Measurements from ENCODE around the gene CCDC182. TPM values are rescaled to one million over a fixed set of nuclear protein-coding genes. Genes with fewer than 3 reads are reported as not detected.

Gene CCDC182
- total and polyA plus RNA-seq, 2 experiments from 2014 or later, result not detected

DNA sequence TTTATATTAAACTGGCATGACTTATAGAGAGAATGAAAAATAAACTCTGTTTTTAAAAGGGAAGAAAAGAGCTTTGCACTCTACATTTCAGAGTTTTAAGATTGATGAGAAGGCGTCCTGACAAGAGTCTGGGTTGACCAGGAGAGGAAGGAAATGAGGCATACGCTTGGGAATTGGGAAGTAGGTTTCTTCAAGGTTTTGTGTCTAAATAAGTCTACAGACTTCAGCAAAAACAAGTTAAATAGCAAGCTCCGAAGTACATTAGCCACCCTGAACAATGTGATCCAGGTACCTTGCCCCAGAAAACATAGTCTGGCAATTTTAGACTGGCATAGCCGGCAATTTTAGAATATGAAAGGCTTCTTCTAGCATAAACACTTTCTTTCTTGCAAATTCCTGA is 28.5 kb upstream of the CCDC182 start (continued):
- TF ChIP-seq, protein P1, sequence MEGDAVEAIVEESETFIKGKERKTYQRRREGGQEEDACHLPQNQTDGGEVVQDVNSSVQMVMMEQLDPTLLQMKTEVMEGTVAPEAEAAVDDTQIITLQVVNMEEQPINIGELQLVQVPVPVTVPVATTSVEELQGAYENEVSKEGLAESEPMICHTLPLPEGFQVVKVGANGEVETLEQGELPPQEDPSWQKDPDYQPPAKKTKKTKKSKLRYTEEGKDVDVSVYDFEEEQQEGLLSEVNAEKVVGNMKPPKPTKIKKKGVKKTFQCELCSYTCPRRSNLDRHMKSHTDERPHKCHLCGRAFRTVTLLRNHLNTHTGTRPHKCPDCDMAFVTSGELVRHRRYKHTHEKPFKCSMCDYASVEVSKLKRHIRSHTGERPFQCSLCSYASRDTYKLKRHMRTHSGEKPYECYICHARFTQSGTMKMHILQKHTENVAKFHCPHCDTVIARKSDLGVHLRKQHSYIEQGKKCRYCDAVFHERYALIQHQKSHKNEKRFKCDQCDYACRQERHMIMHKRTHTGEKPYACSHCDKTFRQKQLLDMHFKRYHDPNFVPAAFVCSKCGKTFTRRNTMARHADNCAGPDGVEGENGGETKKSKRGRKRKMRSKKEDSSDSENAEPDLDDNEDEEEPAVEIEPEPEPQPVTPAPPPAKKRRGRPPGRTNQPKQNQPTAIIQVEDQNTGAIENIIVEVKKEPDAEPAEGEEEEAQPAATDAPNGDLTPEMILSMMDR (conservative IDR thresholded peaks at IDR 0.05; ENCODE audit: low read depth in 2 of 2), result no peak

GRCh38 chr17:57772774-57773173 is 27.7 kb upstream of the CCDC182 start:
- Histone ChIP-seq H3K4me1 (ENCODE audit: insufficient read depth) (peaks cover 6% of the 10 kb centered on the region), H3K9me2 (ENCODE audit: insufficient read depth) (no peaks in the 10 kb centered on the region), H3K27ac (ENCODE audit: low read depth) (no peak overlapping the region), H2AFZ (no peak overlapping the region), H3F3A (replicated peaks; ENCODE audit: low read depth) (no peaks in the 10 kb centered on the region), H4K20me1 (replicated peaks; ENCODE audit: insufficient read depth) (no peaks in the 10 kb centered on the region), H3K4me3 (no peak overlapping the region), H3K27me3 (ENCODE audit: insufficient read depth) (no peaks in the 10 kb centered on the region), H3K4me2 (no peak overlapping the region), H3K36me3 (ENCODE audit: insufficient read depth) (no peaks in the 10 kb centered on the region), H3K79me2 (replicated peaks; ENCODE audit: insufficient read depth) (no peaks in the 10 kb centered on the region)
- H3K27me3 Mint-ChIP-seq (ENCODE audit: insufficient read depth, low read depth, poor library complexity), result no peaks in the 10 kb centered on the region
- no peak for DNase-seq (ENCODE audit: low spot score)
- no peak overlapping the region for H3K4me3 Mint-ChIP-seq
- H3K9me3 Mint-ChIP-seq, result no peaks in the 10 kb centered on the region
- no peaks in the 10 kb centered on the region for H3K36me3 Mint-ChIP-seq (ENCODE audit: low read depth)
- H3K27ac Mint-ChIP-seq, result no peak overlapping the region
- ATAC-seq, result peak; percentile 67
- no peak for TF ChIP-seq EZH2 (IDR thresholded peaks at IDR 0.05; ENCODE audit: low read depth, unreplicated experiment)
- TF ChIP-seq, protein P1 (conservative IDR thresholded peaks at IDR 0.05; ENCODE audit: low read depth in 2 of 2), result peak; percentile 11 to 43; a peak in 2 of 4 replicates
- H3K4me1 Mint-ChIP-seq, result 0 out of 3 replicates have a peak, but pooled peaks cover 1% of the 10 kb centered on the region

DNA sequence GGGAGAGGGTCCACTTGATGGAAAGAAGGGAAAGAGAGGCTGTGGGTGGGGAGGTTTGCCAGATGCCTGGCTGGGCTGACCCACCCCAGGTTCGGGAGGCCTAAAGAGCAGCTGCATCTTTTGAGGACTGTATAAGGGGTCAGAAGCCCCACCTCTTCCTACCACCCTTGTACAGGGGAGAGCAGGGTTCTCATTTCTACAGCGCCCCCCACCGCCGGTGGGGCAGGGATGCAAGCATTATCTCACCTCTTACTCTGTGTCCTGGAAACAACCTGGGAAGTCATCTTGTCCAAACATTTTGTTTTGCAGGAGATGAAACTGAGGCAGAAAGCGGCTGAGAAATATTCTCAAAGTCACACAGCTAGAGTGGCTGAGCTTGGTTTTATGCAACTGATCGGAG is 22.5 kb upstream of the CCDC182 start:
- Mint-ChIP-seq H3K27ac (no peak overlapping the region), H3K27me3 (ENCODE audit: insufficient read depth, low read depth, poor library complexity) (peaks cover 1% of the 10 kb centered on the region), H3K4me1 (peaks cover 10% of the 10 kb centered on the region), H3K4me3 (no peak overlapping the region), H3K9me3 (no peaks in the 10 kb centered on the region), H3K36me3 (ENCODE audit: low read depth) (no peaks in the 10 kb centered on the region)
- Histone ChIP-seq H3K27ac (ENCODE audit: low read depth) (no peak overlapping the region), H3K4me2 (no peak overlapping the region), H3K79me2 (replicated peaks; ENCODE audit: insufficient read depth) (no peaks in the 10 kb centered on the region), H3F3A (replicated peaks; ENCODE audit: low read depth) (no peaks in the 10 kb centered on the region), H3K27me3 (ENCODE audit: insufficient read depth) (no peaks in the 10 kb centered on the region), H4K20me1 (replicated peaks; ENCODE audit: insufficient read depth) (no peaks in the 10 kb centered on the region), H3K36me3 (ENCODE audit: insufficient read depth) (no peaks in the 10 kb centered on the region), H2AFZ (no peak overlapping the region), H3K4me3 (no peak overlapping the region), H3K4me1 (ENCODE audit: insufficient read depth) (peaks cover 13% of the 10 kb centered on the region), H3K9me2 (ENCODE audit: insufficient read depth) (no peaks in the 10 kb centered on the region)
- peak; percentile 70 for DNase-seq (ENCODE audit: low spot score)
- no peak for TF ChIP-seq JUNB (IDR thresholded peaks at IDR 0.05; ENCODE audit: unreplicated experiment)
- TF ChIP-seq, protein P1 (conservative IDR thresholded peaks at IDR 0.05; ENCODE audit: low read depth in 2 of 2), result peak; percentile 61 to 75
- TF ChIP-seq EZH2phosphoT487 (IDR thresholded peaks at IDR 0.05; ENCODE audit: unreplicated experiment), result no peak
- no peak for TF ChIP-seq EZH2 (IDR thresholded peaks at IDR 0.05; ENCODE audit: low read depth, unreplicated experiment)
- TF ChIP-seq CREB1 (CRISPR knock-in tag; IDR thresholded peaks at IDR 0.05; ENCODE audit: low read depth), result no peak
- peak; percentile 87 for ATAC-seq
